Measurements from ENCODE around the gene SUSD2. TPM values are rescaled to one million over a fixed set of nuclear protein-coding genes. Genes with fewer than 3 reads are reported as not detected.
"Not testable (repeated sequence)": the region's sequence is repeated elsewhere in the genome, so short reads cannot be mapped to it uniquely, and the experiment has no call there.

SUSD2 gene
- polyA plus RNA-seq, 1 experiment = 0.63 TPM

DNA sequence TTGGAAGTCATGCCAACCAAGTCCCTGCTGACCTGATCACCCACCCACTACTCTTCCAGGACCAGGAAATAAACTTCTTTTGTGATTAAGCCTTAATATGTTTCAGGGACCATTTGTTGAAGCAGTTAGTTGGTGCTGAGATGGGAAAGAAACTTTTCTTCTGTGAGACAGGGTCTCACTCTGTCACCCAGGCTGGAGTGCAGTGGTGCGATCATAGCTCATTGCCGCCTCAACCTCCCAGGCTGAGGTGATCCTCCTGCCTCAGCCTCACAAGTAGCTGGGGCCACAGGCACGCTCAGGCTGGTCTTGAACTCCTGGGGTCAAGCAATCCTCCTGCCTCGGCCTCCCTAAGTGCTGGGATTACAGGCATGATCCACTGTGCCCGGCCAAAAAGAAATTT, 10.6 kb downstream of the SUSD2 start:
- no peaks in the 10 kb centered on the region for H3K9me3 ChIP-seq (ENCODE audit: control insufficient read depth, insufficient read depth, low read length)
- CTCF ChIA-PET = no interaction called here
- H3K27ac ChIP-seq (ENCODE audit: low read depth, low read length) = no peak overlapping the region
- POLR2A ChIA-PET = no interaction called here
- no peak overlapping the region for H3K4me3 ChIP-seq (ENCODE audit: low read depth, low read length)
- no peak for TF ChIP-seq CTCF (IDR thresholded peaks at IDR 0.05; ENCODE audit: low read depth, low read length)
- DNase-seq (ENCODE audit: low read depth, low spot score) = no peak
- H3K27me3 ChIP-seq (ENCODE audit: control insufficient read depth, insufficient read depth, low read length) = no peaks in the 10 kb centered on the region

- Histone ChIP-seq H3K27ac (ENCODE audit: low read depth, low read length) (no peak overlapping the region), H3K9me3 (ENCODE audit: control insufficient read depth, insufficient read depth, low read length) (no peaks in the 10 kb centered on the region), H3K27me3 (ENCODE audit: control insufficient read depth, insufficient read depth, low read length) (no peaks in the 10 kb centered on the region), H3K4me3 (ENCODE audit: low read depth, low read length) (no peak overlapping the region)
- no peak for TF ChIP-seq CTCF (IDR thresholded peaks at IDR 0.05; ENCODE audit: low read depth, low read length)
- ChIA-PET CTCF (interaction anchor here (0.8 to 2.2 kb wide), 3 partner anchors 9 to 49 kb away, joined by 3 to 25 read pairs (median 13); no protein-coding TSS in a partner anchor), POLR2A (interaction anchor here (1.2 kb wide), 1 partner anchor 49 kb away, joined by 3 read pairs; no protein-coding TSS in a partner anchor)
- DNase-seq (ENCODE audit: low read depth, low spot score) = no peak
Measured at GRCh38 chr22:24198682-24199052, 17.4 kb downstream of the SUSD2 start.

DNA sequence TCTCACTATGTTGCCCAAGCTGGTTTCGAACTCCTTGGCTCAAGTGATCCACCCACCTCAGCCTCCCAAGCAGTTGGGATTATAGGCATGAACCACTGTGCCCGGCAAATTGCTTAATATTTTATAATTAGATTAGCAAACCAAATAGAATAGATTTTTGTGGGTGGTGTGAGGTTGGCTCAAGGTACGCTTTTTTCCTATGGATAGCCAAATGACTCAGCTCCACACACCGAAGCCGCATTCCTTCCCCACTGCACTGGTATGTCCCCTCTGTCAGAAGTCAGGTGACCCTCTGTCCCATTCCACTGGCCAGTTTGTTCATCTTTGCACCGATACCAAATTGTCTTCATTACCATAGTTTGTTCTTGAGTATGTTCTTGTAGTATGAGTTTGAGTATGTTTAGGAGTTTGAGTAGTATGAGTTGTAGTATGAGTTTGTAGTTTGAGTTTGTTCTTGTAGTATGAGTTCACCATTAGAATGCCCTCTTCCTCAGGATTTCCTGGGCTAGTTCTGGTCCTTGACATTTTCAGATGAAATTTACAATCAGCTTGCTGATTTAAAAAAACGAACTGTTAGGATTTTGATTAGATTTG, 19.4 kb downstream of the SUSD2 start:
- H3K4me3 ChIP-seq (ENCODE audit: low read depth, low read length) = no peak overlapping the region
- no peak for TF ChIP-seq CTCF (IDR thresholded peaks at IDR 0.05; ENCODE audit: low read depth, low read length)
- CTCF ChIA-PET = interaction anchor here (1.0 to 2.2 kb wide), 3 partner anchors 11 to 70 kb away, joined by 3 to 7 read pairs (median 3); partner anchors contain the start of gene SPECC1L
- POLR2A ChIA-PET = no interaction called here
- H3K9me3 ChIP-seq (ENCODE audit: control insufficient read depth, insufficient read depth, low read length) = peaks cover 3% of the 10 kb centered on the region; the same call in 1 of the 2 replicates
- no peak overlapping the region for H3K27ac ChIP-seq (ENCODE audit: low read depth, low read length)
- DNase-seq (ENCODE audit: low read depth, low spot score) = no peak
- H3K27me3 ChIP-seq (ENCODE audit: control insufficient read depth, insufficient read depth, low read length) = no peaks in the 10 kb centered on the region

- Histone ChIP-seq H3K4me3 (ENCODE audit: low read depth, low read length) (no peak overlapping the region), H3K27me3 (ENCODE audit: control insufficient read depth, insufficient read depth, low read length) (no peaks in the 10 kb centered on the region), H3K27ac (ENCODE audit: low read depth, low read length) (no peak overlapping the region), H3K9me3 (ENCODE audit: control insufficient read depth, insufficient read depth, low read length) (peaks cover 3% of the 10 kb centered on the region; the same call in 1 of the 2 replicates)
- POLR2A ChIA-PET = no interaction called here
- no peak for DNase-seq (ENCODE audit: low read depth, low spot score)
- CTCF ChIA-PET = interaction anchor here (1.0 to 2.2 kb wide), 2 partner anchors 12 to 41 kb away, joined by 3 to 7 read pairs; no protein-coding TSS in a partner anchor
- no peak for TF ChIP-seq CTCF (IDR thresholded peaks at IDR 0.05; ENCODE audit: low read depth, low read length)
Measured at GRCh38 chr22:24201681-24202614, 20.7 kb downstream of the SUSD2 start.

GRCh38 chr22:24203856-24204255, 22.6 kb downstream of the SUSD2 start:
- POLR2A ChIA-PET; CTCF ChIA-PET; H3K27me3 ChIP-seq (ENCODE audit: control insufficient read depth, insufficient read depth, low read length); H3K9me3 ChIP-seq (ENCODE audit: control insufficient read depth, insufficient read depth, low read length); H3K4me3 ChIP-seq (ENCODE audit: low read depth, low read length); DNase-seq (ENCODE audit: low read depth, low spot score); H3K27ac ChIP-seq (ENCODE audit: low read depth, low read length): not testable (repeated sequence)

Measured in AG04450 (cell line).